ENCODE data around the gene HOXA5.

DNA sequence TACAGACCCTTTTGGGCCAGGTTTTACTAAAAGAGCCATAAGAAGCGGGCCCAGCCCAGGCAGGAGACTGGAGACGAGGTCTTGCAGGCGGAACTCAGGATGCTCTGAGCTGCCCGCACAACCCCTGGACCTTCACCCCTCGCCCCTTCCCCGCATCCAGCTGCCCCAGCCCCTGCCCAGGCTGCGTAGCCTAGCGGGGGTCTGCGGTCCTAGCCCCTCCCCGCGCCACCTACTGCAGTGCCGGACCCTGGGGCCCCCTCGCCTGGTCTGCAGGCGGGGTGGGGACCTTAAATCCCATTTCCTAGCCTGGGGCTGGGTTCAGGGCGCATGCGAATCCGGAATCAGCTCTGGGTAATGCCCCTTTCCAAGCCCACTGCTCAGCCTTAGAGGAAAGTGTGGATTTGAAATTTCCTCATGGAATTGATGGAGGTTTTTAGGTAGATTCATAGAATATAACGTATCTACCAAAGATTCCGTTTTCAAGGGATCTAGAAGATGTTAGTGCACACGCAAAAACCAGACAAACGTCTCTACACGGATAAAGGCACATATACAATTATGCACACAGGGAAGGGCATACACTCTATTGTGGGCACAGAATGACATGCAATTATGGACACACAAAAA lies 9.4 kb upstream of the HOXA5 start:
- TF ChIP-seq POLR2A (IDR thresholded peaks at IDR 0.05) (no peak), CTCF (IDR thresholded peaks at IDR 0.05) (no peak)
